Hematopoietic multipotent progenitor cell (in vitro differentiated cells): ENCODE measurements around the gene CDK2. TPM values are rescaled to one million over a fixed set of nuclear protein-coding genes. Genes with fewer than 3 reads are reported as not detected.
A peak's percentile ranks its signal among the peaks of the same experiment; 100 is the strongest.

Experiments
- DNase-seq, 3 donors: peaks; one replicate each; pipeline ENCODE4 v3.0.0-alpha.2; 2011 to 2015; ENCODE audit warnings: low read depth in 2 of 3, low spot score in 2 of 3
- total RNA-seq: library from RNA; depleted of rRNA; stranded (reverse); fragments of >200 nt; gene quantifications from one replicate; pipeline ENCODE4 v1.2.3, GENCODE V29; 2012

Gene CDK2
- total RNA-seq, 1 donor, result 27.2 TPM

- DNase-seq, result peak in 2 of 3 donors; percentile 37 to 54
Measured at GRCh38 chr12:56007564-56008559, 41.2 kb downstream of the CDK2 start.

- no peak for DNase-seq
Measured at GRCh38 chr12:56010111-56010570, 43.5 kb downstream of the CDK2 start.

GRCh38 chr12:56011509-56012090 lies 45.0 kb downstream of the CDK2 start:
- DNase-seq, result no peak

- no peak for DNase-seq
Measured at GRCh38 chr12:56013482-56013881, 46.9 kb downstream of the CDK2 start.

GRCh38 chr12:56014205-56014604 lies 47.6 kb downstream of the CDK2 start:
- DNase-seq, result no peak

- no peak for DNase-seq
Measured at GRCh38 chr12:56017181-56017580, 50.6 kb downstream of the CDK2 start.

- no peak for DNase-seq
Measured at GRCh38 chr12:56018356-56018755, 51.7 kb downstream of the CDK2 start.

GRCh38 chr12:56020423-56021184 lies 54.0 kb downstream of the CDK2 start, which contains the start of gene IKZF4:
TSS of gene IKZF4 (plus strand) at chr12:56021043. CDS start at chr12:56021494, 451 bp downstream.
- DNase-seq, result peak in 2 of 3 donors; percentile 73 to 86

GRCh38 chr12:56021889-56022497 lies 55.4 kb downstream of the CDK2 start:
- no peak for DNase-seq

Other genes starting within 250 kb of the CDK2 start
- 1.9 TPM for gene RDH5, start 246.4 kb upstream of the CDK2 start, total RNA-seq
- gene CD63, start 237.8 kb upstream of the CDK2 start, total RNA-seq, result 251 TPM
- gene GDF11, start 223.7 kb upstream of the CDK2 start, total RNA-seq, result 17.5 TPM
- gene SARNP, start 149.1 kb upstream of the CDK2 start, total RNA-seq, result 23.2 TPM
- 14.8 TPM for gene ORMDL2, start 148.8 kb upstream of the CDK2 start, total RNA-seq
- gene DNAJC14, start 137.2 kb upstream of the CDK2 start, total RNA-seq, result 54.9 TPM
- gene MMP19, start 123.9 kb upstream of the CDK2 start, total RNA-seq, result 0.27 TPM
- 18.0 TPM for gene PYM1, start 38.9 kb upstream of the CDK2 start, total RNA-seq
- gene DGKA, start 35.7 kb upstream of the CDK2 start, total RNA-seq, result 53.6 TPM
- 1.3 TPM for gene PMEL, start 788 bp upstream of the CDK2 start, total RNA-seq
- gene RAB5B, start 7.2 kb downstream of the CDK2 start, total RNA-seq, result 39.9 TPM
- gene SUOX, start 30.4 kb downstream of the CDK2 start, total RNA-seq, result 47.1 TPM
- 5.4 TPM for gene IKZF4, start 54.2 kb downstream of the CDK2 start, total RNA-seq
- gene RPS26, start 75.1 kb downstream of the CDK2 start, total RNA-seq, result 168 TPM
- gene ERBB3, start 113.3 kb downstream of the CDK2 start, total RNA-seq, result 0.27 TPM
- 113 TPM for gene PA2G4, start 137.7 kb downstream of the CDK2 start, total RNA-seq
- 3,883 TPM for gene RPL41, start 149.8 kb downstream of the CDK2 start, total RNA-seq
- 10.2 TPM for gene ZC3H10, start 151.4 kb downstream of the CDK2 start, total RNA-seq
- 254 TPM for gene ESYT1, start 161.4 kb downstream of the CDK2 start, total RNA-seq
- gene MYL6B, start 185.8 kb downstream of the CDK2 start, total RNA-seq, result 47.1 TPM
- gene MYL6, start 191.5 kb downstream of the CDK2 start, total RNA-seq, result 563 TPM
- gene SMARCC2, start 222.7 kb downstream of the CDK2 start, total RNA-seq, result 72.4 TPM